Measurements from ENCODE around the gene SORBS1. TPM values are rescaled to one million over a fixed set of nuclear protein-coding genes. Genes with fewer than 3 reads are reported as not detected.

SORBS1 gene
- total RNA-seq, 2 donors from 2014 or later: 17.6 to 150 TPM

DNA sequence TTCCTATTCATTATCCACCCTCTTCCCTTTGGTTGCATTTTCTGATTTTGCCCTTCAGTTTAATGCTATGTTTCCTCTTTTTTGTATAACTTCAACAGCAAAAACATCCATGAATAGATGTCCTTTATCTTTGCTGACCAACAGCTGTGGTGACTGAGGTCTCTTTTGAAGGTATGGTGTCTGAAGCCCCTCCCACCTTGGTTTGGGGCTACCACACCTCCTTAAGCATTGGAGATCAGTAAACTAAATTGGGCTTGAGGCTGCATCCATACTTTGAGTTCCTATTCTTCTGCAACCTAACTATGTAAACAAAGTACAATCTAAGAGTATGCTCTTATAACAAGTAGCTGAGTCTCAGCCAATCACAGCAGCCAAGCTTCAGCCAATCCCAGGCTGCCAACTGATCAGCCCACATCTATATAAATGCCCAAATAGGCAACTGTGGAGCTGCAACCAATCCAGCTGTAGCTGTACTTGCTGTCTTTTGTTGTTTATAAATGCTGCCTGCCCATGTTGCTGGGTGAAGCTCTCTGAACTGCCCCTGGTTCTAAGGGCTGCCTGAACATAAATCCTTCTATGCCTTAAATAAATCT is 201.0 kb downstream of the SORBS1 start:
- no peak overlapping the region for H3K4me3 ChIP-seq
- H3K4me1 ChIP-seq: peaks cover 3% of the 10 kb centered on the region
- no peak for TF ChIP-seq CTCF (IDR thresholded peaks at IDR 0.05)
- intact Hi-C loops (cut with DNase I): loop anchor here (5.0 to 10.0 kb wide), 2 partner anchors 228 to 395 kb away; no protein-coding TSS in a partner anchor
- no peak overlapping the region for H3K9ac ChIP-seq (ENCODE audit: low read depth in 2 of 2, low read length in 2 of 2)
- H3K27me3 ChIP-seq: no peaks in the 10 kb centered on the region
- H3K27ac ChIP-seq: no peak overlapping the region
- H3K9me3 ChIP-seq: no peaks in the 10 kb centered on the region
- H3K36me3 ChIP-seq: no peaks in the 10 kb centered on the region
- DNase-seq: no peak

DNA sequence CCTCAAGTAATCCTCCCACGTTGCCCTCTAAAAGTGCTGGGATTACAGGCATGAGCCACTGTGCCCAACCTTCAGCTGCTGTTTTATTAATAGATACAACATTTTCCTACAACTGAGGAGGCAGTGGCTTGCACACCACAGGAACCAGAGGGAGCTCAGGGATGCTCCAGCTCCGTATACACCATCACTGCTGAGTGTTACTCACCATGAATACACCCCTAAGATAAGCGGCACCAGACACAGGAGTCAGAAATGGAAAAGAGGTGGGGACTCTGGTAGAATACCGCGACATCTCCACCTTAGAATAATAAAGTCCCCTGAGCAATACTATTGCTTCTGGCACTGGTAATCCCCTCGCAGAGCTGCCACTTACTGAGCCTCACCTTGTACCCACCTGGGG is 201.7 kb downstream of the SORBS1 start:
- Histone ChIP-seq H3K4me3 (no peak overlapping the region), H3K36me3 (no peaks in the 10 kb centered on the region), H3K27me3 (no peaks in the 10 kb centered on the region), H3K27ac (no peak overlapping the region), H3K9ac (ENCODE audit: low read depth in 2 of 2, low read length in 2 of 2) (no peak overlapping the region), H3K4me1 (peaks cover 3% of the 10 kb centered on the region), H3K9me3 (no peaks in the 10 kb centered on the region)
- no peak for DNase-seq
- no peak for TF ChIP-seq CTCF (IDR thresholded peaks at IDR 0.05)
- intact Hi-C loops (cut with DNase I): loop anchor here (5.0 kb wide), 1 partner anchor 97 kb away; no protein-coding TSS in a partner anchor

- no peaks in the 10 kb centered on the region for H3K36me3 ChIP-seq
Measured at GRCh38 chr10:95356190-95356955, 204.8 kb downstream of the SORBS1 start.

GRCh38 chr10:95355301-95355700 is 205.9 kb downstream of the SORBS1 start:
- no peak overlapping the region for H3K9ac ChIP-seq (ENCODE audit: low read depth in 2 of 2, low read length in 2 of 2)
- H3K27ac ChIP-seq: no peak overlapping the region
- no peaks in the 10 kb centered on the region for H3K27me3 ChIP-seq
- DNase-seq: no peak
- no peaks in the 10 kb centered on the region for H3K36me3 ChIP-seq
- TF ChIP-seq CTCF (IDR thresholded peaks at IDR 0.05): no peak
- intact Hi-C loops (cut with DNase I): loop anchor here (5.0 kb wide), 1 partner anchor 93 kb away; no protein-coding TSS in a partner anchor
- H3K4me1 ChIP-seq: no peaks in the 10 kb centered on the region
- no peak overlapping the region for H3K4me3 ChIP-seq
- H3K9me3 ChIP-seq: no peaks in the 10 kb centered on the region

More at GRCh38 chr10:95356190-95356955, 204.8 kb downstream of the SORBS1 start:
- H3K9ac ChIP-seq (ENCODE audit: low read depth in 2 of 2, low read length in 2 of 2): no peak overlapping the region
- DNase-seq: no peak
- H3K4me3 ChIP-seq: no peak overlapping the region
- H3K4me1 ChIP-seq: no peaks in the 10 kb centered on the region
- no peak overlapping the region for H3K27ac ChIP-seq
- intact Hi-C loops (cut with DNase I): loop anchor here (5.0 kb wide), 1 partner anchor 94 kb away; no protein-coding TSS in a partner anchor
- no peaks in the 10 kb centered on the region for H3K9me3 ChIP-seq
- H3K27me3 ChIP-seq: no peaks in the 10 kb centered on the region
- TF ChIP-seq CTCF (IDR thresholded peaks at IDR 0.05): no peak

- Histone ChIP-seq H3K9me3 (no peaks in the 10 kb centered on the region), H3K27ac (no peak overlapping the region), H3K27me3 (no peaks in the 10 kb centered on the region), H3K9ac (ENCODE audit: low read depth in 2 of 2, low read length in 2 of 2) (no peak overlapping the region), H3K4me1 (no peaks in the 10 kb centered on the region), H3K4me3 (no peak overlapping the region), H3K36me3 (no peaks in the 10 kb centered on the region)
- no peak for DNase-seq
- no peak for TF ChIP-seq CTCF (IDR thresholded peaks at IDR 0.05)
- intact Hi-C loops (cut with DNase I): no loop called here
Measured at GRCh38 chr10:95354110-95354509, 207.1 kb downstream of the SORBS1 start.

Measured in colonic mucosa (tissue), 4 donors.